K562 (cell line): ENCODE measurements around the gene DDX39A. TPM values are rescaled to one million over a fixed set of nuclear protein-coding genes. Genes with fewer than 3 reads are reported as not detected.

ENCODE experiments used
- ATAC-seq: fragments of 200-7000 bp; cut with Tn5 transposase; 3 replicates; pipeline ENCODE4 v1.9.1; 2020; ENCODE audit warnings: moderate library complexity
- BruUV-seq: library from RNA; stranded (reverse); fragments of 400-500 nt; replicated peaks from 2 replicates; lab custom pipeline; 2021; lab: Mats Ljungman, UMichigan
- CTCF ChIA-PET: fragments of 300-600 bp; formaldehyde crosslinking; extraction: SDS; loops from one replicate; lab custom pipeline; 2021; ENCODE audit warnings: low intra/inter-chr PET ratio; lab: Yijun Ruan, JAX
- POLR2A ChIA-PET: fragments of 300-600, 350-650 bp; sonication (Branson Sonifier 250); formaldehyde crosslinking; extraction: SDS; loops from one replicate; lab custom pipeline; 2021; ENCODE audit warnings: antibody characterized with exemption, inconsistent platforms; lab: Yijun Ruan, JAX
- DNase-seq, 4 experiments: peaks; one replicate each; pipeline versions ENCODE4 v3.0.0 to v3.0.0-alpha.2; 2011 to 2018; ENCODE audit warnings: low spot score in 3 of 4, mixed read lengths in 3 of 4; ENCODE audit errors: extremely low read depth in 1 of 4
- FAIRE-seq: peaks from 2 replicates; lab custom pipeline; 2011; peaks lifted over from hg19 to GRCh38; lab: Jason Lieb, UNC
- H2AFZ ChIP-seq: 2 replicates; pipeline ENCODE4 v1.6.0; 2011; ENCODE audit warnings: low read depth, low read length, control low read depth, inconsistent platforms
- H3K27ac ChIP-seq: fragments of 200-600 bp; 3 replicates; pipeline ENCODE4 v1.8.0; 2011; ENCODE audit warnings: low read depth, mild to moderate bottlenecking, control low read depth, inconsistent platforms, low read length, moderate library complexity, mixed read lengths; ENCODE audit errors: extremely low read depth
- H3K27me3 ChIP-seq, 2 experiments: fragments of 300-600 bp in 1 of 2; 2 replicates in 1 of 2; 3 replicates in 1 of 2; pipeline versions ENCODE4 v1.6.0 to v1.8.0; 2011; ENCODE audit warnings: inconsistent platforms in 2 of 2, low read length in 2 of 2, mild to moderate bottlenecking in 1 of 2, mixed read lengths in 1 of 2, moderate library complexity in 1 of 2; ENCODE audit not compliant: control insufficient read depth in 2 of 2, insufficient read depth in 2 of 2
- H3K36me3 ChIP-seq: fragments of 300-600 bp; 3 replicates; pipeline ENCODE4 v1.8.0; 2011; ENCODE audit warnings: mild to moderate bottlenecking, low read length, inconsistent platforms; ENCODE audit not compliant: control insufficient read depth, insufficient read depth
- H3K4me1 ChIP-seq, 2 experiments: fragments of 200-600 bp in 1 of 2; replicated peaks in 1 of 2; 2 replicates in 1 of 2; 3 replicates in 1 of 2; pipeline versions ENCODE4 v1.5.1 to v1.8.0; 2011; ENCODE audit warnings: inconsistent platforms in 2 of 2, low read length in 2 of 2, mild to moderate bottlenecking in 1 of 2, mixed read lengths in 1 of 2, moderate library complexity in 1 of 2; ENCODE audit not compliant: control insufficient read depth in 2 of 2, insufficient read depth in 2 of 2
- H3K4me2 ChIP-seq: 2 replicates; pipeline ENCODE4 v1.6.1; 2011; ENCODE audit warnings: low read length, control low read depth, inconsistent platforms, mixed read lengths; ENCODE audit not compliant: insufficient read depth
- H3K4me3 ChIP-seq: fragments of 200-600 bp; sonication (generic), shearing (Covaris generic); 2 replicates; pipeline ENCODE4 v1.5.1; 2016; ENCODE audit warnings: control low read depth, inconsistent platforms
- H3K79me2 ChIP-seq: fragments of 200-600 bp; 3 replicates; pipeline ENCODE4 v1.8.0; 2011; ENCODE audit warnings: low read length, inconsistent platforms; ENCODE audit not compliant: control insufficient read depth, insufficient read depth
- H3K9ac ChIP-seq, 2 experiments: 2 replicates each; pipeline versions ENCODE4 v1.6.0 to v1.6.1; 2011; ENCODE audit warnings: low read depth in 2 of 2, low read length in 2 of 2, control low read depth in 1 of 2, inconsistent platforms in 1 of 2, mild to moderate bottlenecking in 1 of 2, mixed read lengths in 1 of 2; ENCODE audit not compliant: insufficient read depth in 1 of 2
- H3K9me1 ChIP-seq: one replicate; pipeline ENCODE4 v1.6.0; 2011; ENCODE audit warnings: inconsistent platforms, mild to moderate bottlenecking, low read length, moderate library complexity; ENCODE audit not compliant: control insufficient read depth, insufficient read depth
- H3K9me3 ChIP-seq: replicated peaks from 2 replicates; pipeline ENCODE4 v1.5.1; 2011; ENCODE audit warnings: low read depth, low read length, inconsistent platforms; ENCODE audit not compliant: control insufficient read depth, insufficient read depth
- H4K20me1 ChIP-seq: replicated peaks from 2 replicates; pipeline ENCODE4 v1.6.1; 2011; ENCODE audit warnings: low read length, inconsistent platforms, mixed read lengths; ENCODE audit not compliant: control insufficient read depth, insufficient read depth
- FOXA1 ChIP-seq: fragments of 450-650 bp; IDR thresholded peaks from 2 replicates; pipeline ENCODE4 v1.6.1; 2016; ENCODE audit warnings: mild to moderate bottlenecking, borderline replicate concordance
- FOXP4 ChIP-seq: sonication (generic); formaldehyde crosslinking; IDR thresholded peaks from 2 replicates; pipeline ENCODE4 v1.8.0; 2022; ENCODE audit warnings: mild to moderate bottlenecking, missing genetic modification reagents, borderline replicate concordance
- HINFP ChIP-seq: fragments of 450-650 bp; conservative IDR thresholded peaks from 2 replicates; pipeline ENCODE4 v1.6.1; 2016; ENCODE audit warnings: missing genetic modification characterization, low read depth, mild to moderate bottlenecking, control low read depth, missing compliant biosample characterization
- MCM5 ChIP-seq: fragments of 450-650 bp; IDR thresholded peaks from 2 replicates; pipeline ENCODE4 v1.6.1; 2016; ENCODE audit warnings: low read depth
- SETDB1 ChIP-seq: IDR thresholded peaks from one replicate; pipeline ENCODE4 v1.6.1; 2012; ENCODE audit warnings: low read length, control low read depth, inconsistent platforms
- SIRT6 ChIP-seq: IDR thresholded peaks from one replicate; pipeline ENCODE4 v1.6.1; 2012; ENCODE audit warnings: low read depth, mild to moderate bottlenecking, control low read depth, inconsistent platforms, low read length, moderate library complexity
- TRIM25 ChIP-seq: fragments of 450-650 bp; IDR thresholded peaks from 2 replicates; pipeline ENCODE4 v1.7.0; 2016; ENCODE audit warnings: borderline replicate concordance
- TSC22D4 ChIP-seq: fragments of 450-650 bp; IDR thresholded peaks from 2 replicates; pipeline ENCODE4 v1.6.1; 2016; ENCODE audit warnings: missing genetic modification characterization, missing biosample characterization, control low read depth
- ZBTB8A ChIP-seq: fragments of 450-650 bp; IDR thresholded peaks from 2 replicates; pipeline ENCODE4 v1.6.1; 2018; ENCODE audit warnings: mild to moderate bottlenecking, moderate library complexity; ENCODE audit not compliant: partially characterized antibody
- ZNF133 ChIP-seq: fragments of 250-450 bp; sonication (Bioruptor Pico); IDR thresholded peaks from 2 replicates; pipeline ENCODE4 v1.4.0; 2020; ENCODE audit warnings: mild to moderate bottlenecking
- ZNF583 ChIP-seq: fragments of 250-450 bp; sonication (Bioruptor Pico); IDR thresholded peaks from 2 replicates; pipeline ENCODE4 v1.4.0; 2020
- WGBS: fragments of 100-300 bp; shearing (Covaris generic); methylation state at CpG from one replicate; pipeline ENCODE4 v1.1.6; 2016; ENCODE audit warnings: low coverage, mixed read lengths; ENCODE audit not compliant: insufficient coverage; ENCODE audit errors: missing lambda C conversion rate; 5-methylcytosine and 5-hydroxymethylcytosine counted together
- in situ Hi-C: fragments of 300-500 bp; cut with MboI; formaldehyde crosslinking; loops from 4 replicates; pipeline ENCODE4 v1.15.0; 2018; ENCODE audit warnings: inconsistent platforms, mixed read lengths
- intact Hi-C: fragments of 100-400 bp; cut with micrococcal nuclease; formaldehyde crosslinking; loops from 2 replicates; pipeline ENCODE4 v1.14.2; 2022
- polyA plus RNA-seq, 8 experiments: library from polyadenylated mRNA; depleted of rRNA in 4 of 8; stranded (reverse) in 5 of 8; unstranded in 3 of 8; fragments of >200 nt; fragmentation: Nextera tagmentation in 2 of 8; fragmentation: Illumina TruSeq in 1 of 8; extraction: Ambion mirVana in 2 of 8; extraction: Trizol in 1 of 8; gene quantifications; 2 replicates each; pipeline versions ENCODE4 v1.2.1 to v1.2.3, GENCODE V29; 2011 to 2014; ENCODE audit warnings: inconsistent platforms in 1 of 8, missing spikeins in 1 of 8
- total RNA-seq, 7 experiments: library from RNA; depleted of rRNA in 6 of 7; stranded (reverse); fragments of >200 nt in 6 of 7; fragmentation: Illumina TruSeq in 2 of 7; extraction: Trizol in 2 of 7; gene quantifications; 2 replicates each; pipeline versions ENCODE4 v1.2.1 to v1.2.3, GENCODE V29; 2011 to 2021; ENCODE audit warnings: low replicate concordance in 1 of 7
- TF ChIP-seq, protein P1 (sequence below): IDR thresholded peaks from 2 replicates; pipeline ENCODE4 v1.6.1; 2014; ENCODE audit warnings: antibody characterized with exemption

DDX39A gene
- total and polyA plus RNA-seq, 9 of the 15 experiments (the other 6 are each of a cell fraction or from before 2014, with no cell fraction given), result 90.3 to 250 (median 188) TPM

GRCh38 chr19:14363183-14364097, 55.7 kb downstream of the DDX39A start:
- Histone ChIP-seq H3K9me3 (no peaks in the 10 kb centered on the region), H2AFZ (peak overlapping the region; percentile 91), H4K20me1 (no peaks in the 10 kb centered on the region), H3K4me2 (peak overlapping the region; percentile 57), H3K27ac (peak overlapping the region; percentile 89), H3K27me3 (no peaks in the 10 kb centered on the region), H3K9me1 (no peaks in the 10 kb centered on the region), H3K4me1 (peaks cover 36 to 43% of the 10 kb centered on the region in 2 experiments), H3K36me3 (no peaks in the 10 kb centered on the region), H3K9ac (peak overlapping the region; percentile 54 to 89), H3K79me2 (no peaks in the 10 kb centered on the region), H3K4me3 (peak overlapping the region; percentile 38)
- CTCF ChIA-PET, result interaction anchor here (1.0 to 1.1 kb wide), 2 partner anchors 42 to 43 kb away, joined by 3 read pairs; no protein-coding TSS in a partner anchor
- DNase-seq (peak; percentile 80 to 95 (median 88)), FAIRE-seq (peak; percentile 88), ATAC-seq (peak; percentile 89)
- intact Hi-C loops (loop anchor here (1.0 to 10.0 kb wide), 3 partner anchors 21 to 121 kb away; no protein-coding TSS in a partner anchor), in situ Hi-C loops (no loop called here)
- POLR2A ChIA-PET, result interaction anchor here (0.8 to 3.9 kb wide), 4 partner anchors 14 to 226 kb away, joined by 3 to 27 read pairs (median 3); partner anchors contain the start of gene ADGRE5
- no TSS peak for BruUV-seq
- WGBS, result 5% methylated on average over 23 of the region's 35 CpGs
- TF ChIP-seq, protein P1, sequence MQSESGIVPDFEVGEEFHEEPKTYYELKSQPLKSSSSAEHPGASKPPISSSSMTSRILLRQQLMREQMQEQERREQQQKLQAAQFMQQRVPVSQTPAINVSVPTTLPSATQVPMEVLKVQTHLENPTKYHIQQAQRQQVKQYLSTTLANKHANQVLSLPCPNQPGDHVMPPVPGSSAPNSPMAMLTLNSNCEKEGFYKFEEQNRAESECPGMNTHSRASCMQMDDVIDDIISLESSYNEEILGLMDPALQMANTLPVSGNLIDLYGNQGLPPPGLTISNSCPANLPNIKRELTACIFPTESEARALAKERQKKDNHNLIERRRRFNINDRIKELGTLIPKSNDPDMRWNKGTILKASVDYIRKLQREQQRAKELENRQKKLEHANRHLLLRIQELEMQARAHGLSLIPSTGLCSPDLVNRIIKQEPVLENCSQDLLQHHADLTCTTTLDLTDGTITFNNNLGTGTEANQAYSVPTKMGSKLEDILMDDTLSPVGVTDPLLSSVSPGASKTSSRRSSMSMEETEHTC, result 0 out of 2 replicates have a peak, but pooled peaks have one; percentile 56
- TF ChIP-seq HINFP (no peak), SETDB1 (no peak), FOXP4 (CRISPR knock-in tag) (no peak), TSC22D4 (tag) (no peak), ZNF133 (CRISPR knock-in tag) (no peak), MCM5 (no peak), TRIM25 (no peak), ZBTB8A (no peak), FOXA1 (no peak), ZNF583 (no peak), SIRT6 (no peak)
